H7 (cell line): ENCODE measurements around the gene IDNK. TPM values are rescaled to one million over a fixed set of nuclear protein-coding genes. Genes with fewer than 3 reads are reported as not detected.

Experiments used
- DNase-seq: peaks from one replicate; pipeline ENCODE4 v3.0.0; 2012
- H3K27me3 ChIP-seq: 2 replicates; pipeline ENCODE4 v1.6.0; 2011; ENCODE audit warnings: mild to moderate bottlenecking, low read length; ENCODE audit not compliant: control insufficient read depth, insufficient read depth
- H3K36me3 ChIP-seq: replicated peaks from 2 replicates; pipeline ENCODE4 v1.5.1; 2011; ENCODE audit warnings: low read length; ENCODE audit not compliant: control insufficient read depth, insufficient read depth
- H3K4me3 ChIP-seq: 2 replicates; pipeline ENCODE4 v1.5.1; 2011; ENCODE audit warnings: low read depth, mild to moderate bottlenecking, control low read depth, low read length, moderate library complexity; ENCODE audit not compliant: insufficient read depth
- total RNA-seq: library from RNA; depleted of rRNA; stranded (reverse); fragments of >200 nt; shearing (Covaris generic); gene quantifications from 2 replicates; pipeline ENCODE4 v1.2.3, GENCODE V29; 2014

Gene IDNK
- total RNA-seq, 1 experiment from 2014 or later, result 1.4 TPM

- no peaks in the 10 kb centered on the region for H3K27me3 ChIP-seq
- no peak for DNase-seq
- H3K36me3 ChIP-seq, result peaks cover 2% of the 10 kb centered on the region
- H3K4me3 ChIP-seq, result no peak overlapping the region
Observed at GRCh38 chr9:83651558-83651957, 28.6 kb downstream of the IDNK start.

GRCh38 chr9:83652433-83652832 is 29.5 kb downstream of the IDNK start:
- H3K27me3 ChIP-seq, result no peaks in the 10 kb centered on the region
- no peak for DNase-seq
- H3K36me3 ChIP-seq, result peaks cover 2% of the 10 kb centered on the region
- no peak overlapping the region for H3K4me3 ChIP-seq

- DNase-seq, result no peak
- Histone ChIP-seq H3K36me3 (peaks cover 6% of the 10 kb centered on the region), H3K27me3 (no peaks in the 10 kb centered on the region), H3K4me3 (no peak overlapping the region)
Observed at GRCh38 chr9:83655433-83655832, 32.5 kb downstream of the IDNK start.

- no peak for DNase-seq
- H3K4me3 ChIP-seq, result no peak overlapping the region
- peaks cover 7% of the 10 kb centered on the region for H3K36me3 ChIP-seq
- H3K27me3 ChIP-seq, result no peaks in the 10 kb centered on the region
Observed at GRCh38 chr9:83656032-83656680, 33.2 kb downstream of the IDNK start.

- peaks cover 11% of the 10 kb centered on the region for H3K36me3 ChIP-seq
- H3K27me3 ChIP-seq, result no peaks in the 10 kb centered on the region
- no peak overlapping the region for H3K4me3 ChIP-seq
- DNase-seq, result no peak
Observed at GRCh38 chr9:83656952-83657351, 34.0 kb downstream of the IDNK start.

- no peak for DNase-seq
- H3K27me3 ChIP-seq, result no peaks in the 10 kb centered on the region
- H3K36me3 ChIP-seq, result peaks cover 19% of the 10 kb centered on the region
- H3K4me3 ChIP-seq, result no peak overlapping the region
Observed at GRCh38 chr9:83662933-83663332, 40.0 kb downstream of the IDNK start.

GRCh38 chr9:83665580-83666200 is 42.7 kb downstream of the IDNK start:
- H3K27me3 ChIP-seq, result no peaks in the 10 kb centered on the region
- DNase-seq, result no peak
- peaks cover 19% of the 10 kb centered on the region for H3K36me3 ChIP-seq
- no peak overlapping the region for H3K4me3 ChIP-seq

GRCh38 chr9:83669067-83669466 is 46.1 kb downstream of the IDNK start:
- DNase-seq, result no peak
- no peak overlapping the region for H3K4me3 ChIP-seq
- H3K36me3 ChIP-seq, result peaks cover 10% of the 10 kb centered on the region
- H3K27me3 ChIP-seq, result no peaks in the 10 kb centered on the region

GRCh38 chr9:83670381-83670780 is 47.4 kb downstream of the IDNK start:
- Histone ChIP-seq H3K36me3 (peaks cover 10% of the 10 kb centered on the region), H3K27me3 (no peaks in the 10 kb centered on the region), H3K4me3 (no peak overlapping the region)
- no peak for DNase-seq

- Histone ChIP-seq H3K27me3 (no peaks in the 10 kb centered on the region), H3K36me3 (peaks cover 9% of the 10 kb centered on the region), H3K4me3 (no peak overlapping the region)
- DNase-seq, result no peak
Observed at GRCh38 chr9:83671451-83671850, 48.5 kb downstream of the IDNK start.

GRCh38 chr9:83675466-83675865 is 52.5 kb downstream of the IDNK start:
- peaks cover 11% of the 10 kb centered on the region for H3K36me3 ChIP-seq
- no peak for DNase-seq
- H3K27me3 ChIP-seq, result no peaks in the 10 kb centered on the region
- H3K4me3 ChIP-seq, result no peak overlapping the region

- Histone ChIP-seq H3K36me3 (peaks cover 11% of the 10 kb centered on the region), H3K4me3 (no peak overlapping the region), H3K27me3 (no peaks in the 10 kb centered on the region)
- DNase-seq, result no peak
Observed at GRCh38 chr9:83677596-83677995, 54.7 kb downstream of the IDNK start.

GRCh38 chr9:83680233-83680632 is 57.3 kb downstream of the IDNK start:
- H3K36me3 ChIP-seq, result peaks cover 7% of the 10 kb centered on the region
- no peak overlapping the region for H3K4me3 ChIP-seq
- no peaks in the 10 kb centered on the region for H3K27me3 ChIP-seq
- DNase-seq, result peak; percentile 35

- peaks cover 6% of the 10 kb centered on the region for H3K36me3 ChIP-seq
- no peak for DNase-seq
Observed at GRCh38 chr9:83681490-83681889, 58.5 kb downstream of the IDNK start.

GRCh38 chr9:83688921-83689320 is 66.0 kb downstream of the IDNK start:
- no peaks in the 10 kb centered on the region for H3K36me3 ChIP-seq
- H3K4me3 ChIP-seq, result no peak overlapping the region
- DNase-seq, result no peak
- H3K27me3 ChIP-seq, result no peaks in the 10 kb centered on the region

More at GRCh38 chr9:83681490-83681889, 58.5 kb downstream of the IDNK start:
- H3K27me3 ChIP-seq, result no peaks in the 10 kb centered on the region
- no peak overlapping the region for H3K4me3 ChIP-seq
